ENCODE data around the gene SUMF1. TPM values are rescaled to one million over a fixed set of nuclear protein-coding genes. Genes with fewer than 3 reads are reported as not detected.

Gene SUMF1
- polyA plus RNA-seq, 1 experiment, result 51.4 TPM

DNA sequence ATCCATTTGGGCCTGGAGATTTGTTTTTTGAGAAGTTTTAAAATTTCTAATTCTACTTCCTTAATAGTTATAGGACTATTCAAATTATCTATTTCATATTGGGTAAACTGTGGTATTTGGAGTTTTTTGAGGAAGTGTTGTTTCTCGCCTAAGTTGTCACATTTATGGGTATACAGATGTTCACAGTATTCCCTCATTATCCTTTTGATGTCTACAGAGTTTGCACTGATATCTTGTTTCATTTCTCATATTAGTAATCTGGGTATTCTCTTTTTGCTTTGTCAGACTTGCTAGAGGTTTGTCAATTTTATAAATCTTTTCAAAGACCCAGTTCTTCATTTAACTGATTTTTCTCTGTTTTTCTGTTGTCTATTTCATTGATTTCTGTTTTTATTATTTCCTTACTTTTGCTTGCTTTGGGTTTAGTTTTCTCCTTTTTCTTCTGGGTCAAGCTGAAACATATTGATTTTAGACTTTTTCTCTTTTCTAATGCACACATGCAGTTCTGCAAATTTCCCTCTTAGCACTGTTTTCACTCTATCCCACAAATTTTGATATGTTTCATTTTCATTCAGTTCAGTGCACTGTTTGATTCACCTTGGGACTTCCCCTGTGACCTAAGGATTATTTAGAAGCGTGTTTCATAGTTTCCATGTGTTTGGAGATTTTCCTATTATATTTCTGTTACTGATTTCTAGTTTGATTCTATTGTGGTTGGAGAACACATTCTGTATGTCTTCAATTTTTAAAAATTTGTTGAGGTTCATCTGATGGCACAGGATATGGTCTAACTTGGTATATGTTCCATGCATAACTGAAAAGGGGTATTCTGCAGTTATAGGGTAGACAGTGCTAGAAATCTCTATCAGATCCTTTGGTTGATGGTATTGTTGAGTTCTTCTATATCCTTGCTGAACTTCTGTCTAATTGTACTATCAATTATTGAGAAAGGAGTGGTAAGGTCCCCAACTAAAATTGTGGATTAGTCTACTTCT is 79.6 kb downstream of the SUMF1 start:
- no peak overlapping the region for H3K4me3 ChIP-seq (ENCODE audit: low read depth, low read length)
- no peaks in the 10 kb centered on the region for H3K27me3 ChIP-seq (ENCODE audit: control insufficient read depth, insufficient read depth, low read length)
- TF ChIP-seq, protein P1, sequence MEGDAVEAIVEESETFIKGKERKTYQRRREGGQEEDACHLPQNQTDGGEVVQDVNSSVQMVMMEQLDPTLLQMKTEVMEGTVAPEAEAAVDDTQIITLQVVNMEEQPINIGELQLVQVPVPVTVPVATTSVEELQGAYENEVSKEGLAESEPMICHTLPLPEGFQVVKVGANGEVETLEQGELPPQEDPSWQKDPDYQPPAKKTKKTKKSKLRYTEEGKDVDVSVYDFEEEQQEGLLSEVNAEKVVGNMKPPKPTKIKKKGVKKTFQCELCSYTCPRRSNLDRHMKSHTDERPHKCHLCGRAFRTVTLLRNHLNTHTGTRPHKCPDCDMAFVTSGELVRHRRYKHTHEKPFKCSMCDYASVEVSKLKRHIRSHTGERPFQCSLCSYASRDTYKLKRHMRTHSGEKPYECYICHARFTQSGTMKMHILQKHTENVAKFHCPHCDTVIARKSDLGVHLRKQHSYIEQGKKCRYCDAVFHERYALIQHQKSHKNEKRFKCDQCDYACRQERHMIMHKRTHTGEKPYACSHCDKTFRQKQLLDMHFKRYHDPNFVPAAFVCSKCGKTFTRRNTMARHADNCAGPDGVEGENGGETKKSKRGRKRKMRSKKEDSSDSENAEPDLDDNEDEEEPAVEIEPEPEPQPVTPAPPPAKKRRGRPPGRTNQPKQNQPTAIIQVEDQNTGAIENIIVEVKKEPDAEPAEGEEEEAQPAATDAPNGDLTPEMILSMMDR (IDR thresholded peaks at IDR 0.05; ENCODE audit: low read depth, low read length), result no peak
- H3K9me3 ChIP-seq (ENCODE audit: control insufficient read depth, insufficient read depth, low read length), result no peaks in the 10 kb centered on the region
- no peak for DNase-seq (ENCODE audit: low read depth, low spot score)
- POLR2A ChIA-PET, result no interaction called here
- H3K27ac ChIP-seq (ENCODE audit: low read depth, low read length), result no peak overlapping the region
- CTCF ChIA-PET, result interaction anchor here (1.1 kb wide), 1 partner anchor 245 kb away, joined by 4 read pairs; no protein-coding TSS in a partner anchor

DNA sequence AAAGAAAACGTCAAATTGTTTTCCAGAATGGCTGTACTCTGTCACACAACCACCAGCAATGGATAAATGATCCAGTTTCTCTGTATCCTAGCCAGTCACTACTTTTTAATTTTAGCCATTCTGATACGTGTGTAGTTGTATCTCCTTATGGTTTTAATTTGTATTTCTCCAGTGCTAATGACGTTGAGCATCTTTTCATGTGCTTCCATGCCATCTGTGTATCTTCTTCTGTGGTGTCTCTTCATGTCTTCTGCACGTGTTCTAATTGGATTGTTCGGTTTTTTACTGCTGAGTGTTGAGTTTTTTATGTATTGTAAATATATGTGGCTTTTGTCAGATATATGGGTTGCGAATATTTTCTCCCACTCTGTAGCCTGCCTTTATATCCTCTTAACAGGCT is 81.9 kb downstream of the SUMF1 start:
- TF ChIP-seq, protein P1 (IDR thresholded peaks at IDR 0.05; ENCODE audit: low read depth, low read length), result no peak
- H3K9me3 ChIP-seq (ENCODE audit: control insufficient read depth, insufficient read depth, low read length), result no peaks in the 10 kb centered on the region
- no peaks in the 10 kb centered on the region for H3K27me3 ChIP-seq (ENCODE audit: control insufficient read depth, insufficient read depth, low read length)
- no peak for DNase-seq (ENCODE audit: low read depth, low spot score)
- H3K27ac ChIP-seq (ENCODE audit: low read depth, low read length), result no peak overlapping the region
- ChIA-PET CTCF (no interaction called here), POLR2A (no interaction called here)
- H3K4me3 ChIP-seq (ENCODE audit: low read depth, low read length), result no peak overlapping the region

DNA sequence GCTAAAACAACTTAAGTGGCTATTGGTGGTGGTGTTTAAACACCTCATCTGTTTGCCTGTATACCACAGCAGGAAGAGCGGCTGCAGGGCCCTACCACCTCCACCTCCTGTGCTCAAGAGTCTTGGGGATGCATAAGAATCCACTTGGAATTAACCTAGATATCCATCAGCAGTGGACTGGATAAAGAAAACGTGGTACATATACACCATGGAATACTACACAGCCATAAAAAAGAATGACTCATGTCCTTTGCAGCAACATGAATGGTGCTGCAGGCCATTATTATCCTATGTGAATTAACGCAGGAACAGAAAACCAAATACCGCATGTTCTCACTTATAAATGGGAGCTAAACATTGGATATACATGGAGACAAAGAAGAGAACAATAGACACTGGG is 87.1 kb downstream of the SUMF1 start:
- POLR2A ChIA-PET, result no interaction called here
- H3K27ac ChIP-seq (ENCODE audit: low read depth, low read length), result no peak overlapping the region
- TF ChIP-seq, protein P1 (IDR thresholded peaks at IDR 0.05; ENCODE audit: low read depth, low read length), result no peak
- CTCF ChIA-PET, result no interaction called here
- no peaks in the 10 kb centered on the region for H3K27me3 ChIP-seq (ENCODE audit: control insufficient read depth, insufficient read depth, low read length)
- H3K4me3 ChIP-seq (ENCODE audit: low read depth, low read length), result no peak overlapping the region
- DNase-seq (ENCODE audit: low read depth, low spot score), result no peak
- no peaks in the 10 kb centered on the region for H3K9me3 ChIP-seq (ENCODE audit: control insufficient read depth, insufficient read depth, low read length)

DNA sequence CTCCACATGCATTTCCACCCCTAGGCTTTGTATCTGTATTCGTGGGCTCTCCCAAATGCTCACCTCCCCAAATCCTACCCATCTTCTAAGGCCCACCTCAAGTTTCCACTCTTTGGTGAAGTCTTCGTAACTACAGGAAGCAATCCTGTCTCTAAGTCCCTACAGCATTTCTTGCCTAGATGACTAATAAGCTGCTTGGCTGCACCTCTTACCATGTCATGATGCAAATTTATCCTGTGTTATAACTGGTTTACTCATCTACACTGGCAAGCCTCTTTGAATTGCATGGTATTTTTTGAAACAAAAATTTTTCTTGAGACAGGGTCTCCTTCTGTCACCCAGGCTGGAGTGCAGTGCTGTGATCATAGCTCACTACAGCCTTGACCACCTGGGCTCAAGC is 90.6 kb downstream of the SUMF1 start:
- POLR2A ChIA-PET, result no interaction called here
- H3K9me3 ChIP-seq (ENCODE audit: control insufficient read depth, insufficient read depth, low read length), result no peaks in the 10 kb centered on the region

More for the DNA sequence above, 90.6 kb downstream of the SUMF1 start:
- DNase-seq (ENCODE audit: low read depth, low spot score), result no peak
- TF ChIP-seq, protein P1 (IDR thresholded peaks at IDR 0.05; ENCODE audit: low read depth, low read length), result no peak
- Histone ChIP-seq H3K27ac (ENCODE audit: low read depth, low read length) (no peak overlapping the region), H3K4me3 (ENCODE audit: low read depth, low read length) (no peak overlapping the region), H3K27me3 (ENCODE audit: control insufficient read depth, insufficient read depth, low read length) (no peaks in the 10 kb centered on the region)
- CTCF ChIA-PET, result interaction anchor here (0.7 to 1.2 kb wide), 2 partner anchors 26 to 257 kb away, joined by 3 to 6 read pairs; no protein-coding TSS in a partner anchor

All from AG04450 (cell line).